H1 (cell line): ENCODE data around the gene KLHL10. TPM values are rescaled to one million over a fixed set of nuclear protein-coding genes. Genes with fewer than 3 reads are reported as not detected.

Source experiments
- CBX8 ChIP-seq: fragments of 300-800, 300-1000 bp; sonication (generic); IDR thresholded peaks from 2 replicates; pipeline ENCODE4 v1.7.1; 2016; ENCODE audit warnings: low read depth, low read length, borderline replicate concordance
- CHD1 ChIP-seq: IDR thresholded peaks from 2 replicates; pipeline ENCODE4 v1.6.1; 2012; ENCODE audit warnings: low read depth, low read length, improper control_type of control experiment
- KDM5A ChIP-seq: fragments of 200-600 bp; IDR thresholded peaks from 2 replicates; pipeline ENCODE4 v1.7.1; 2012; ENCODE audit warnings: mild to moderate bottlenecking, low read length, inconsistent platforms, mixed read lengths
- MAFK ChIP-seq: IDR thresholded peaks from 2 replicates; pipeline ENCODE4 v1.6.1; 2012; ENCODE audit warnings: low read depth, mild to moderate bottlenecking, improper control_type of control experiment, low read length
- TEAD4 ChIP-seq: IDR thresholded peaks from 2 replicates; pipeline ENCODE4 v1.6.1; 2012; ENCODE audit warnings: low read depth, low read length, inconsistent platforms, mixed read lengths
- polyA plus RNA-seq, 7 experiments: library from polyadenylated mRNA; depleted of rRNA in 3 of 7; stranded (reverse) in 5 of 7; unstranded in 2 of 7; fragments of >200 nt in 5 of 7; fragments of 200-250 nt in 2 of 7; gene quantifications; 1 replicate in 5 of 7; 2 replicates in 1 of 7; 4 replicates in 1 of 7; pipeline versions ENCODE4 v1.2.1 to v1.2.3, GENCODE V29; 2011 to 2013; ENCODE audit warnings: missing spikeins in 2 of 7, mixed read lengths in 2 of 7
- total RNA-seq: library from RNA; stranded (reverse); fragmentation: NEBNext Ultra II Directional; extraction: Animal tissue kit (Norgen Biotek cat#: 25700); gene quantifications from 2 replicates; pipeline ENCODE4 v1.2.1, GENCODE V29; 2021

Gene KLHL10
- total and polyA plus RNA-seq, 2 of the 8 experiments (the other 6 are each of a cell fraction or from before 2014, with no cell fraction given), result 0.19 to 0.26 TPM

GRCh38 chr17:41812381-41813151 lies 25.1 kb upstream of the KLHL10 start, which contains the start of gene FKBP10 (continued):
- TF ChIP-seq MAFK, result no peak
- TF ChIP-seq KDM5A, result no peak
- TF ChIP-seq TEAD4, result no peak
- TF ChIP-seq CHD1, result no peak
- no peak for TF ChIP-seq CBX8
- TF ChIP-seq, all 59 proteins: peak for 23
